ENCODE data around the gene INO80.

Gene INO80

GRCh38 chr15:40959331-40960141 lies 156.5 kb downstream of the INO80 start:
- no peak for TF ChIP-seq CTCF (IDR thresholded peaks at IDR 0.05; ENCODE audit: insufficient read depth, low read length, missing control alignments)
- CTCF ChIA-PET = interaction anchor here (1.9 to 3.5 kb wide), 2 partner anchors 62 to 63 kb away, joined by 5 to 17 read pairs; no protein-coding TSS in a partner anchor
- POLR2A ChIA-PET = interaction anchor here (0.6 to 3.7 kb wide), 4 partner anchors 15 to 186 kb away, joined by 3 to 16 read pairs (median 4); no protein-coding TSS in a partner anchor
- no peak for DNase-seq (ENCODE audit: low read depth, low spot score)
- H3K4me3 ChIP-seq (ENCODE audit: low read depth, low read length) = no peak overlapping the region

- ChIA-PET CTCF (interaction anchor here (1.0 to 3.5 kb wide), 2 partner anchors 24 to 64 kb away, joined by 3 to 17 read pairs; no protein-coding TSS in a partner anchor), POLR2A (interaction anchor here (0.7 to 3.7 kb wide), 3 partner anchors 14 to 64 kb away, joined by 3 to 16 read pairs (median 3); no protein-coding TSS in a partner anchor)
- H3K4me3 ChIP-seq (ENCODE audit: low read depth, low read length) = no peak overlapping the region
- TF ChIP-seq CTCF (IDR thresholded peaks at IDR 0.05; ENCODE audit: insufficient read depth, low read length, missing control alignments) = no peak
- no peak for DNase-seq (ENCODE audit: low read depth, low spot score)
Measured at GRCh38 chr15:40958723-40959122, 157.4 kb downstream of the INO80 start.

DNA sequence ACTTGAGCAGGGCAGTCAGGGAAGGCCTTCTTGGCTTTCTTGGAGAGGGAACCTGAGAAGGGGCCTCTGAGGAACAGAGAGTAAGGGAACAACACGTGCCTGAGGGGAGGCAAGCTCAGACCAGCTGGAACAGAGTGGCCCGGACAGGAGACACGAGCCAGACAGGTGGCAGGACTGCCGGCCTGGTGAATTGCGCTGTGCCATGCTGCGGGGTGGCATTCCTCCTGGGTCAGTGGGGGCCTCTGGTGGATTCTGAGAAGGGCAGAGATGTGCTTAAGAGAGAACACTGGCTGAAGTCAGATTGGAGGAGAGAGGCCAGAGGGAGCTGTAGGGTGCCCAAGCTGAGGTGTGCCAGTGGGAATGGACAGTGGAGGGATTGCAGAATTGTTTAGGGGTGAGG lies 157.9 kb downstream of the INO80 start:
- CTCF ChIA-PET = interaction anchor here (1.0 to 3.5 kb wide), 3 partner anchors 16 to 64 kb away, joined by 3 to 28 read pairs (median 17); no protein-coding TSS in a partner anchor
- no peak for TF ChIP-seq CTCF (IDR thresholded peaks at IDR 0.05; ENCODE audit: insufficient read depth, low read length, missing control alignments)
- no peak overlapping the region for H3K4me3 ChIP-seq (ENCODE audit: low read depth, low read length)
- POLR2A ChIA-PET = interaction anchor here (0.7 to 3.7 kb wide), 6 partner anchors 16 to 84 kb away, joined by 3 to 16 read pairs (median 4); partner anchors contain the start of gene DLL4
- no peak for DNase-seq (ENCODE audit: low read depth, low spot score)

- ChIA-PET POLR2A (interaction anchor here (0.7 to 3.7 kb wide), 6 partner anchors 16 to 85 kb away, joined by 3 to 16 read pairs (median 4); partner anchors contain the start of gene DLL4), CTCF (interaction anchor here (1.0 to 3.5 kb wide), 4 partner anchors 16 to 65 kb away, joined by 3 to 28 read pairs (median 10); no protein-coding TSS in a partner anchor)
- no peak for TF ChIP-seq CTCF (IDR thresholded peaks at IDR 0.05; ENCODE audit: insufficient read depth, low read length, missing control alignments)
- H3K4me3 ChIP-seq (ENCODE audit: low read depth, low read length) = no peak overlapping the region
- DNase-seq (ENCODE audit: low read depth, low spot score) = no peak
Measured at GRCh38 chr15:40957581-40958051, 158.5 kb downstream of the INO80 start.

DNA sequence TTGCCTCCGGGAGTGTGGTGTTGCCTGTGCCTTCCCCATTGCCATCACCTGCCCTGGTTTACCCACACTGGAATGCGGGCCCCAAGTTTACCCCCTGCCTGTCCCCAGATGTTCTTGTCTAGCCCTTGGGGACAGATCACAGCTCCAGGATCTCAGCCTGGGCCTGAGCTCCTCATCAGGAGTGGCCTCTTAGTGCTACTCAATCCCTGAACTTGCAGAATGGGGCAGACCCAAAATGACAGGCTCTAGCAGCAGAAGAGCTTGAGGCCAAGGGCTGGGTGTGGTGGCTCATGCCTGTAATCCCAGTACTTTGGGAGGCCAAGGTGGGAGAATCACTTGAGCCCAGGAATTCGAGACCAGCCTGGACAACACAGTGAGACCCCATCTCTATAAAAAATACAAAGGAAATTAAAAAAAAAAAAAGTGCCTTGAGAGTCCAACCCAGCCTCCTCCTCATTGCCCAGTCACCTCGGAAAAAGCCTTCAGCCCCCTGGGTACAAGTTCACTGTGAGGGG lies 159.0 kb downstream of the INO80 start:
- POLR2A ChIA-PET = interaction anchor here (1.1 to 3.7 kb wide), 4 partner anchors 15 to 65 kb away, joined by 3 to 16 read pairs (median 5); no protein-coding TSS in a partner anchor
- no peak for DNase-seq (ENCODE audit: low read depth, low spot score)
- CTCF ChIA-PET = interaction anchor here (1.0 to 3.5 kb wide), 6 partner anchors 8 to 65 kb away, joined by 3 to 28 read pairs (median 4); no protein-coding TSS in a partner anchor
- TF ChIP-seq CTCF (IDR thresholded peaks at IDR 0.05; ENCODE audit: insufficient read depth, low read length, missing control alignments) = no peak
- no peak overlapping the region for H3K4me3 ChIP-seq (ENCODE audit: low read depth, low read length)

Measured in AG04449 (cell line).